ENCODE data around the gene MTURN. TPM values are rescaled to one million over a fixed set of nuclear protein-coding genes. Genes with fewer than 3 reads are reported as not detected.

MTURN gene
- total and polyA plus RNA-seq, 10 of the 15 experiments (the other 5 are each of a cell fraction or from before 2014, with no cell fraction given): 0.52 to 5.0 (median 3.3) TPM

- H3K79me2 ChIP-seq (ENCODE audit: control insufficient read depth, insufficient read depth, low read length): no peaks in the 10 kb centered on the region
- H3K4me1 ChIP-seq (ENCODE audit: control insufficient read depth, insufficient read depth, low read length): peaks cover 8% of the 10 kb centered on the region
- ATAC-seq: no peak
- POLR2A ChIA-PET: interaction anchor here (0.5 kb wide), 1 partner anchor 133 kb away, joined by 5 read pairs; no protein-coding TSS in a partner anchor
- RAD21 ChIA-PET (ENCODE audit: unreplicated experiment): interaction anchor here (0.7 kb wide), 1 partner anchor 77 kb away, joined by 3 read pairs; no protein-coding TSS in a partner anchor
- BruUV-seq (replicated peaks): no TSS peak
- intact Hi-C loops (cut with micrococcal nuclease; ENCODE audit: unreplicated experiment) (no loop called here), in situ Hi-C loops (cut with MboI) (no loop called here)
- H3K9ac ChIP-seq (ENCODE audit: control insufficient read depth, insufficient read depth, low read length): no peak overlapping the region
- no peak overlapping the region for H3K4me3 ChIP-seq
- H3K27me3 ChIP-seq (replicated peaks in 1 of 2; ENCODE audit: control insufficient read depth in 2 of 2, insufficient read depth in 2 of 2, low read length in 1 of 2): no peaks in the 10 kb centered on the region
- H2AFZ ChIP-seq (ENCODE audit: control insufficient read depth, low read depth, low read length): no peak overlapping the region
- no peak for FAIRE-seq
- SMC1A ChIA-PET (ENCODE audit: uncharacterized antibody, unreplicated experiment): interaction anchor here (0.6 to 1.4 kb wide), 5 partner anchors 10 to 175 kb away, joined by 3 to 5 read pairs (median 3); no protein-coding TSS in a partner anchor
- H4K20me1 ChIP-seq (ENCODE audit: control insufficient read depth, insufficient read depth): no peaks in the 10 kb centered on the region
- no peak overlapping the region for H3K27ac ChIP-seq (ENCODE audit: control insufficient read depth, insufficient read depth)
- CTCF ChIA-PET: interaction anchor here (2.4 kb wide), 1 partner anchor 17 kb away, joined by 8 read pairs; no protein-coding TSS in a partner anchor
- 41% methylated on average over 4 of the region's 4 CpGs for WGBS (ENCODE audit: insufficient coverage, insufficient replicate concordance, low lambda C conversion rate, missing lambda C conversion rate)
- no peak for DNase-seq (ENCODE audit: low read depth, low spot score)
- H3K9me3 ChIP-seq (replicated peaks; ENCODE audit: control insufficient read depth, insufficient read depth, low read length): no peaks in the 10 kb centered on the region
- no peaks in the 10 kb centered on the region for H3K36me3 ChIP-seq (ENCODE audit: control insufficient read depth in 2 of 2, insufficient read depth in 2 of 2, low read length in 1 of 2)
- no peak overlapping the region for H3K4me2 ChIP-seq (ENCODE audit: control insufficient read depth, insufficient read depth)
- TF ChIP-seq MTA2 (IDR thresholded peaks at IDR 0.05; ENCODE audit: low read depth) (no peak), TBL1XR1 (IDR thresholded peaks at IDR 0.05; ENCODE audit: low read depth, low read length) (no peak), SIN3A (IDR thresholded peaks at IDR 0.05; ENCODE audit: low read depth, low read length) (no peak), USF1 (IDR thresholded peaks at IDR 0.05; ENCODE audit: borderline replicate concordance, extremely low read length, insufficient read depth, low read depth, low read length) (no peak), KDM1A (IDR thresholded peaks at IDR 0.05; ENCODE audit: borderline replicate concordance) (no peak), BCL3 (IDR thresholded peaks at IDR 0.05; ENCODE audit: borderline replicate concordance, insufficient read depth, low read depth, low read length, poor library complexity, severe bottlenecking) (no peak), DPF2 (IDR thresholded peaks at IDR 0.05) (no peak), POLR2AphosphoS5 (IDR thresholded peaks at IDR 0.05; ENCODE audit: low read length) (no peak), SREBF2 (IDR thresholded peaks at IDR 0.05; ENCODE audit: low read length) (no peak), MEF2A (IDR thresholded peaks at IDR 0.05; ENCODE audit: insufficient read depth, low read depth, low read length) (no peak)
These were observed 12.4 kb downstream of the MTURN start for GRCh38 chr7:30147223-30147622.

Measured in GM12878 (cell line).